PFSK-1 (cell line): ENCODE data around the gene PIGS.

Source experiments
- FOXP2 ChIP-seq: optimal IDR thresholded peaks from 2 replicates; pipeline ENCODE3; 2011; ENCODE audit warnings: borderline replicate concordance, control low read depth, inconsistent platforms; ENCODE audit not compliant: insufficient read depth; ENCODE audit errors: extremely low read length, extremely low read depth
- POLR2AphosphoS5 ChIP-seq: IDR thresholded peaks from 2 replicates; pipeline ENCODE4 v1.6.1; 2012; ENCODE audit warnings: low read depth, mild to moderate bottlenecking, control low read depth, low read length, moderate library complexity
- SIN3A ChIP-seq: IDR thresholded peaks from 2 replicates; pipeline ENCODE4 v1.6.1; 2012; ENCODE audit warnings: mild to moderate bottlenecking, low read length, moderate library complexity, borderline replicate concordance; ENCODE audit not compliant: insufficient read depth
- TAF1 ChIP-seq: IDR thresholded peaks from 2 replicates; pipeline ENCODE4 v1.6.1; 2012; ENCODE audit warnings: low read length, control low read depth, borderline replicate concordance; ENCODE audit not compliant: insufficient read depth
- TF ChIP-seq, protein P1 (sequence below), 2 experiments: IDR thresholded peaks; 2 replicates each; pipeline versions ENCODE4 v1.6.1 to v1.8.0; 2011 to 2012; ENCODE audit warnings: low read depth in 2 of 2, low read length in 2 of 2, control low read depth in 1 of 2, inconsistent platforms in 1 of 2, mild to moderate bottlenecking in 1 of 2, moderate library complexity in 1 of 2; ENCODE audit not compliant: insufficient read depth in 1 of 2

PIGS gene

DNA sequence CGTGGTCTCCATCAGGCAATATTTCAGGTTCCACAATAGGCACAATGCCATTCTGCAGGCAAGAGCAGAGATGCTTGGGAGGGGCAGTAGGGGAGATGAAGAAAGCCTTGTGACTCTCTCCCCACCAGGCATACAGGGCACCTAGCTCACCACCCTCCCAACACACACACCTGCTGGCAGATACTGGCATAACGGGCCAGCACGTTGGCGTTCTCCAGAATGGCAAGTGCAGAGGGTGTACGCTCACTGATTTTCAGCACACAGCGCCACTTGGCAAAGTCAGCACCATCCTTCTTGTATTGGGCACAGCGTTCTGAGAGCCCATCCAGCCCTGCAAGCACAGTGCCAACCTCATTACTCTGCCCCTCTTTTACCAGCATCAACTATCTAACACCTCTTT is 3.2 kb upstream of the PIGS start:
- TF ChIP-seq, protein P1, sequence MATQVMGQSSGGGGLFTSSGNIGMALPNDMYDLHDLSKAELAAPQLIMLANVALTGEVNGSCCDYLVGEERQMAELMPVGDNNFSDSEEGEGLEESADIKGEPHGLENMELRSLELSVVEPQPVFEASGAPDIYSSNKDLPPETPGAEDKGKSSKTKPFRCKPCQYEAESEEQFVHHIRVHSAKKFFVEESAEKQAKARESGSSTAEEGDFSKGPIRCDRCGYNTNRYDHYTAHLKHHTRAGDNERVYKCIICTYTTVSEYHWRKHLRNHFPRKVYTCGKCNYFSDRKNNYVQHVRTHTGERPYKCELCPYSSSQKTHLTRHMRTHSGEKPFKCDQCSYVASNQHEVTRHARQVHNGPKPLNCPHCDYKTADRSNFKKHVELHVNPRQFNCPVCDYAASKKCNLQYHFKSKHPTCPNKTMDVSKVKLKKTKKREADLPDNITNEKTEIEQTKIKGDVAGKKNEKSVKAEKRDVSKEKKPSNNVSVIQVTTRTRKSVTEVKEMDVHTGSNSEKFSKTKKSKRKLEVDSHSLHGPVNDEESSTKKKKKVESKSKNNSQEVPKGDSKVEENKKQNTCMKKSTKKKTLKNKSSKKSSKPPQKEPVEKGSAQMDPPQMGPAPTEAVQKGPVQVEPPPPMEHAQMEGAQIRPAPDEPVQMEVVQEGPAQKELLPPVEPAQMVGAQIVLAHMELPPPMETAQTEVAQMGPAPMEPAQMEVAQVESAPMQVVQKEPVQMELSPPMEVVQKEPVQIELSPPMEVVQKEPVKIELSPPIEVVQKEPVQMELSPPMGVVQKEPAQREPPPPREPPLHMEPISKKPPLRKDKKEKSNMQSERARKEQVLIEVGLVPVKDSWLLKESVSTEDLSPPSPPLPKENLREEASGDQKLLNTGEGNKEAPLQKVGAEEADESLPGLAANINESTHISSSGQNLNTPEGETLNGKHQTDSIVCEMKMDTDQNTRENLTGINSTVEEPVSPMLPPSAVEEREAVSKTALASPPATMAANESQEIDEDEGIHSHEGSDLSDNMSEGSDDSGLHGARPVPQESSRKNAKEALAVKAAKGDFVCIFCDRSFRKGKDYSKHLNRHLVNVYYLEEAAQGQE (IDR thresholded peaks at IDR 0.05; ENCODE audit: insufficient read depth in 1 of 2, low read depth in 2 of 2, low read length in 2 of 2): no peak
- TF ChIP-seq TAF1: no peak
- no peak for TF ChIP-seq FOXP2
- TF ChIP-seq SIN3A: no peak
- TF ChIP-seq POLR2AphosphoS5: no peak

DNA sequence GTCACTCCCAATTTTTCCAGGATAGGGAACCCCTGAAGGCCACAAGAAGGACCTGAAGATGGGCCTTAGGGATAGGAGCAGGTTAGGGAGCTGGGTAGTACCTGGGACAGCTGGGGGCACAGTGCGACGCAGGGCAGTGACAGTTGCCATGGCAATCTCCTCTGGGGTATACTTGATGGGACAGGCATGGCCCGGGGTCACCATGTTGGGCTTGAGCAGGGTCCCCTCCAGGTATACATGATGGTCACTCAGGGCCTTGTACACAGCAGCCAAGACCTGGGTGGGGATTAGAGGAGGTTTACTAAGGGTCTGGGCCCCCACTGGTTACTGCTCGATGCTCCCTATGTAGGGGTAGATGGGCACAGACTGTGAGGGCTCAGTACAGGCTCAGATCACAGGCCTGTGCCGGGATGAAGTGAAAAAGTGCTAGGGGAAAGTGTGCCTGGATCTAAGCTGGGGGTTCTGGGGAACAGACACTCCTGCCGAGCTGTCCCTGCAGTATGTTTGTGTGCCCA is 2.7 kb upstream of the PIGS start:
- TF ChIP-seq POLR2AphosphoS5 (no peak), SIN3A (no peak), TAF1 (no peak), FOXP2 (no peak)
- TF ChIP-seq, protein P1 (IDR thresholded peaks at IDR 0.05; ENCODE audit: insufficient read depth in 1 of 2, low read depth in 2 of 2, low read length in 2 of 2): no peak

DNA sequence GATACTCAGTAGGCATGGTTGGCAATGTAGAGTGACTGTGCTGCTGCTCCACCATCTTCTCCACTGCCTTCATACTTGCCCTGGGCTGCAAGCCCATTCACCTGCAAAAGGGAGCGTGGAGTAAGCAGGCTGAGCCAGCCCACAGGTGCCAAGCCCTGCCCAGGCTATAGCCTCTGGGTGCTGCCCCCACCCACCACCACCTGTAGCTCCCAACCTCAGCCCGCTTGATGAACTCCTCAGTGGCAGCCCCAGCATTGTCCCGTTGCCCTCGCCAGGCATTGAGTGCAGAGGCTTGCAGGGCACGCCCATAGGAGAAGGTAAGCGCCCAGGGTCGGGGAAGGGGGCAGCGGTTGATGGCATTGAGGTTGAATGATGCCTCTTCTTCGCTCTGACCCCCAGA is 2.2 kb upstream of the PIGS start:
- TF ChIP-seq TAF1 (no peak), FOXP2 (no peak), POLR2AphosphoS5 (no peak)
- TF ChIP-seq, protein P1 (IDR thresholded peaks at IDR 0.05; ENCODE audit: insufficient read depth in 1 of 2, low read depth in 2 of 2, low read length in 2 of 2): no peak

DNA sequence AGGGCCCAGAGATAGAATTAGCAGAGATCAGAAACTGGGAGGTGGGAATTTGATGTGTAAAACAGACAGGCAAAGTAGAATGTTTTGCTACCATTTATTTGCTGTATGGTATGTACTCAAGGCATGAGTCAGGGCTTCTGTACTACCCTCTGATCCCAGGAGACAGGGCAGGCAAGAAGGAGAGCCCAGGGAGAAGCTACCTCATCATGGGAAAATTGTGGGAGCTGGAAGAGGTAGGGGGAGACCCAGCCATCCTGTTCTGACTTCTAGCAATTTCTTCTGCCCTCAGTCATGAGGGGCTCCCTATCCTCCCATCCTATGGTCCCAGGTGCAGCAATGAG is 1.7 kb upstream of the PIGS start:
- no peak for TF ChIP-seq FOXP2
- TF ChIP-seq SIN3A: no peak
- TF ChIP-seq TAF1: no peak
- TF ChIP-seq, protein P1 (IDR thresholded peaks at IDR 0.05; ENCODE audit: insufficient read depth in 1 of 2, low read depth in 2 of 2, low read length in 2 of 2): no peak
- TF ChIP-seq POLR2AphosphoS5: no peak

DNA sequence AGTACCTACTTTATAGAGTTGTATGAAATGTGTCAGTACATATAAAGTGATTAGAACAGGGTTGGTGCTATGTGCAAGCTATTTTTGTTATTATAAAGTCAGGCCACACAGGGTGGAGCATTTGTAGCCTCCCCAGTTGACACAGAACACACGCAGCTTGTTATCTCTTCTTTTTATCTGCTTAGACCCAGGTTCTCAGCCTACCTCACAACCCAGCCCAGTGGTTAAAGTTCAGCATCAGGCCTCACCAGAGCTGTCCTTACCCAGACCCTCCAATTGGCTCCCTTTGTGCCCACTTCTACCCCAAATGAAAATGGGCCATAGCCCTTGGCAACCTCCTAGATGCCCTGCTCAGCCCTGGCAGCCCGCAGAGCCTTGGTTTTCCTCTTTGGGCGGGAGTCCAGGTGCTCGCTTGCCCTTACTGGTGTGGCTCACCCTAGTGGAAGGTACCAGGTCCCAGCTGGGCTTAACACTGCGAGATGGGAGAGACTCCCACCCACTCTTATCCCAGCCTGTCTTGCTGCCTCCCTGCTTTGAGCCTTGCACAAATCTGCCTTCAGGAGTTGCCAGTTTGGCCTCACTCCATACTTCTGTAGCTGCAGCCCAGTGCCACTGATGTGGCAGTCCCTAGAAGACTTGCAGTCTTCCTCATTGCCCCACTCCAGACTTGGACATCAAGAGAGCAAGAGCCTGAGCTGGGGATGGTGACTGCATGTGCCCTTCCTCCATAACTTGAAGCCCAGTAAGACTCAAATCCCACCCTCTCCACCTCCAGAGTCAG is 1.1 kb upstream of the PIGS start:
- TF ChIP-seq, protein P1 (IDR thresholded peaks at IDR 0.05; ENCODE audit: insufficient read depth in 1 of 2, low read depth in 2 of 2, low read length in 2 of 2): no peak
- TF ChIP-seq FOXP2 (no peak), TAF1 (no peak), POLR2AphosphoS5 (no peak), SIN3A (no peak)
